Ishikawa (cell line): ENCODE data around the gene RBMS3.

Experiments used
- CEBPB ChIP-seq: IDR thresholded peaks from 2 replicates; pipeline ENCODE4 v1.6.1; 2012
- EGR1 ChIP-seq: IDR thresholded peaks from 2 replicates; pipeline ENCODE4 v1.6.1; 2012
- EP300 ChIP-seq: IDR thresholded peaks from 2 replicates; pipeline ENCODE4 v1.6.1; 2012; ENCODE audit warnings: borderline replicate concordance
- RAD21 ChIP-seq: IDR thresholded peaks from 2 replicates; pipeline ENCODE4 v1.6.1; 2012; ENCODE audit warnings: low read depth
- TAF1 ChIP-seq: IDR thresholded peaks from 2 replicates; pipeline ENCODE4 v1.6.1; 2012; ENCODE audit warnings: low read depth, mild to moderate bottlenecking
- TEAD4 ChIP-seq: IDR thresholded peaks from 2 replicates; pipeline ENCODE4 v1.6.1; 2012
- YY1 ChIP-seq: IDR thresholded peaks from 2 replicates; pipeline ENCODE4 v1.6.1; 2012; ENCODE audit warnings: low read depth
- TF ChIP-seq, protein P1 (sequence below): IDR thresholded peaks from 2 replicates; pipeline ENCODE4 v1.6.1; 2012
- TF ChIP-seq, protein P2 (sequence below): IDR thresholded peaks from 2 replicates; pipeline ENCODE4 v1.6.1; 2012; ENCODE audit warnings: low read depth, mild to moderate bottlenecking

DNA sequence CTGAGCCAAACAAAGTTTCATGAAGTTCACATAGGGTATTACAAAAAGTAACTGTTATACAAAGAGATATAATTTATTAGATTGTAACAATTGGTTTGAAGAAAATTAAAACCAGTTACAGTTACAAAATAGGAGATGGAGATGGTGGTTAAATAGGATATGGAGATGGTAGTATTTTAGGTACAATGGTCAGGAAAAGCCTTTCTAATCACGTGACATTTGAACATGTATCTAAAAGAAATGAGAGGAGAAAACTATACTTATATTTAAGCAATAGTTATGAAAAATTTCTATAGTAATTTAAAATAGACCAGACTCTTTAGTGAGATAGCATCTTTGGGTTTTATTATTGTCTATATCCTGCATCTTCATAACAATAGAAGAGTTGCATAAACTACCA is 312.9 kb downstream of the RBMS3 start:
- TF ChIP-seq TAF1 (no peak), YY1 (no peak), RAD21 (no peak), EP300 (no peak), EGR1 (no peak), CEBPB (no peak), TEAD4 (no peak)
- TF ChIP-seq, protein P1, sequence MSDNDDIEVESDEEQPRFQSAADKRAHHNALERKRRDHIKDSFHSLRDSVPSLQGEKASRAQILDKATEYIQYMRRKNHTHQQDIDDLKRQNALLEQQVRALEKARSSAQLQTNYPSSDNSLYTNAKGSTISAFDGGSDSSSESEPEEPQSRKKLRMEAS, result no peak
- TF ChIP-seq, protein P2, sequence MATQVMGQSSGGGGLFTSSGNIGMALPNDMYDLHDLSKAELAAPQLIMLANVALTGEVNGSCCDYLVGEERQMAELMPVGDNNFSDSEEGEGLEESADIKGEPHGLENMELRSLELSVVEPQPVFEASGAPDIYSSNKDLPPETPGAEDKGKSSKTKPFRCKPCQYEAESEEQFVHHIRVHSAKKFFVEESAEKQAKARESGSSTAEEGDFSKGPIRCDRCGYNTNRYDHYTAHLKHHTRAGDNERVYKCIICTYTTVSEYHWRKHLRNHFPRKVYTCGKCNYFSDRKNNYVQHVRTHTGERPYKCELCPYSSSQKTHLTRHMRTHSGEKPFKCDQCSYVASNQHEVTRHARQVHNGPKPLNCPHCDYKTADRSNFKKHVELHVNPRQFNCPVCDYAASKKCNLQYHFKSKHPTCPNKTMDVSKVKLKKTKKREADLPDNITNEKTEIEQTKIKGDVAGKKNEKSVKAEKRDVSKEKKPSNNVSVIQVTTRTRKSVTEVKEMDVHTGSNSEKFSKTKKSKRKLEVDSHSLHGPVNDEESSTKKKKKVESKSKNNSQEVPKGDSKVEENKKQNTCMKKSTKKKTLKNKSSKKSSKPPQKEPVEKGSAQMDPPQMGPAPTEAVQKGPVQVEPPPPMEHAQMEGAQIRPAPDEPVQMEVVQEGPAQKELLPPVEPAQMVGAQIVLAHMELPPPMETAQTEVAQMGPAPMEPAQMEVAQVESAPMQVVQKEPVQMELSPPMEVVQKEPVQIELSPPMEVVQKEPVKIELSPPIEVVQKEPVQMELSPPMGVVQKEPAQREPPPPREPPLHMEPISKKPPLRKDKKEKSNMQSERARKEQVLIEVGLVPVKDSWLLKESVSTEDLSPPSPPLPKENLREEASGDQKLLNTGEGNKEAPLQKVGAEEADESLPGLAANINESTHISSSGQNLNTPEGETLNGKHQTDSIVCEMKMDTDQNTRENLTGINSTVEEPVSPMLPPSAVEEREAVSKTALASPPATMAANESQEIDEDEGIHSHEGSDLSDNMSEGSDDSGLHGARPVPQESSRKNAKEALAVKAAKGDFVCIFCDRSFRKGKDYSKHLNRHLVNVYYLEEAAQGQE, result no peak
